ENCODE data around the gene UAP1.
A peak's percentile ranks its signal among the peaks of the same experiment; 100 is the strongest.

Gene UAP1

DNA sequence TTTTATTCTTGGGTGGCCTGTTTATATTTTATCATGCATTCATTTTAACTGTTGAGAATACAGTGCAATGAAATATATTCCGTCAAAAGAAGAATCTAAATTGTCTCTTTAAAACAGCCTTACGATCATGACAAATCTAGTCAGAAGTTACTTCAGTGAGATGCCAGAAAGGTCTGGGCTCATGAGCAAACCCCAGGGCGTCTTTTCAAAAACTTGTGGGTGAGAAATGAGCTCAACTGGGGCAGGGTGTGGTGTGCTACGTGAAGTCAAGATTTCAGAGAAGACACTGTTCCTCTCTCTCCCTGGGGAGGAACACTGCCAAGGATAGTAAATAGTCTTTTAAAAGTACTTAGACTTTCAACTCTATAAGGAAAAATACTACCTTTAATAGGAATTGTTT is 13.4 kb upstream of the UAP1 start:
- Histone ChIP-seq H3K27ac (ENCODE audit: insufficient read depth, low read depth, low read length, poor library complexity, severe bottlenecking) (no peak overlapping the region), H3K4me3 (ENCODE audit: insufficient read depth, low read depth, low read length) (no peak overlapping the region), H3K27me3 (ENCODE audit: control insufficient read depth, insufficient read depth, low read length, poor library complexity, severe bottlenecking) (no peaks in the 10 kb centered on the region), H3K9me3 (ENCODE audit: control insufficient read depth, low read length) (no peaks in the 10 kb centered on the region), H3K4me1 (ENCODE audit: control insufficient read depth, insufficient read depth, low read length) (no peaks in the 10 kb centered on the region), H3K36me3 (ENCODE audit: control insufficient read depth, insufficient read depth, low read length) (no peaks in the 10 kb centered on the region)
- WGBS, 2 experiments: 91 to 92% methylated on average over 4 of the region's 4 CpGs

DNA sequence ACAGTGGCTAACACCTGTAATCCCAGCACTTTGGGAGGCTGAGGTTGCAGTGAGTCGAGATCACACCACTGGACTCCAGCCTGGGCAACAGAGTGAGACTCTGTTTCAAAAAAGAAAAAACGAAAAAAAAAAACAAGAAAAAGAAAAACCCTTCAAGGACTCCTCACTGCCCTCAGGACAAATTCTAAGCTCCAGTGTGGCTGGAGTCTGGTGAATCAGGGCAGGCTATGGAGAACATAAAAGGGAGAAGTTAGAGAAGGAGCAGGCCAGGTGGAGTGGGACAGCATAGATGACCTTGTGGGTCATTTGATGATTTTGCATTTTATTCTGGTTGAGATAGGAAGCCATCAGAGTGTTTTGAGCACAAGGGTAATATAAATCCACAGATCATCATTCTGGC is 12.5 kb upstream of the UAP1 start:
- Histone ChIP-seq H3K36me3 (ENCODE audit: control insufficient read depth, insufficient read depth, low read length) (no peaks in the 10 kb centered on the region), H3K27me3 (ENCODE audit: control insufficient read depth, insufficient read depth, low read length, poor library complexity, severe bottlenecking) (no peaks in the 10 kb centered on the region), H3K4me3 (ENCODE audit: insufficient read depth, low read depth, low read length) (no peak overlapping the region), H3K27ac (ENCODE audit: insufficient read depth, low read depth, low read length, poor library complexity, severe bottlenecking) (no peak overlapping the region), H3K4me1 (ENCODE audit: control insufficient read depth, insufficient read depth, low read length) (no peaks in the 10 kb centered on the region), H3K9me3 (ENCODE audit: control insufficient read depth, low read length) (no peaks in the 10 kb centered on the region)
- 81 to 84% methylated on average over 2 of the region's 2 CpGs for WGBS, 2 experiments

DNA sequence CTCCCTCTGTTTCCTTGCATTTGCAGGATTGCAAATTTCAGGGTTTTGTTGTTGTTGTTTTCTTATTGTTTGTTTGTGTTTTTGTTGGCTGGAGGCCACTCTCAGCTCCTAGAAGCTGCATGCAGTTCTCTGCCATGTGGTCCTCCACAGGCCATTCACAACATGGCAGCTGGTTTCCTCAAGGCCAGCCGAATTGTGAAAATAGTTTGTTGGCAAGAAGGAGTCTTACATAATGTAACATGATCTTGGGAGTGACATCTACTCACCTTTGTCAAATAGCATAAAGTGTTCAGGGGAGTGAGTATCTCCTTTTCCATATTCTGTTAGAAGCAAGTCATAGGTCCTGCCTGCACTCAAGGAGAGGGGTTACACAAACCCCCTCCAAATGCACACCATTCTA is 10.6 kb upstream of the UAP1 start:
- Histone ChIP-seq H3K9me3 (ENCODE audit: control insufficient read depth, low read length) (no peaks in the 10 kb centered on the region), H3K4me3 (ENCODE audit: insufficient read depth, low read depth, low read length) (no peak overlapping the region), H3K4me1 (ENCODE audit: control insufficient read depth, insufficient read depth, low read length) (no peaks in the 10 kb centered on the region), H3K27ac (ENCODE audit: insufficient read depth, low read depth, low read length, poor library complexity, severe bottlenecking) (no peak overlapping the region), H3K36me3 (ENCODE audit: control insufficient read depth, insufficient read depth, low read length) (no peaks in the 10 kb centered on the region), H3K27me3 (ENCODE audit: control insufficient read depth, insufficient read depth, low read length, poor library complexity, severe bottlenecking) (no peaks in the 10 kb centered on the region)
- WGBS, 2 experiments: 78 to 94% methylated on average over 1 of the region's 1 CpG

DNA sequence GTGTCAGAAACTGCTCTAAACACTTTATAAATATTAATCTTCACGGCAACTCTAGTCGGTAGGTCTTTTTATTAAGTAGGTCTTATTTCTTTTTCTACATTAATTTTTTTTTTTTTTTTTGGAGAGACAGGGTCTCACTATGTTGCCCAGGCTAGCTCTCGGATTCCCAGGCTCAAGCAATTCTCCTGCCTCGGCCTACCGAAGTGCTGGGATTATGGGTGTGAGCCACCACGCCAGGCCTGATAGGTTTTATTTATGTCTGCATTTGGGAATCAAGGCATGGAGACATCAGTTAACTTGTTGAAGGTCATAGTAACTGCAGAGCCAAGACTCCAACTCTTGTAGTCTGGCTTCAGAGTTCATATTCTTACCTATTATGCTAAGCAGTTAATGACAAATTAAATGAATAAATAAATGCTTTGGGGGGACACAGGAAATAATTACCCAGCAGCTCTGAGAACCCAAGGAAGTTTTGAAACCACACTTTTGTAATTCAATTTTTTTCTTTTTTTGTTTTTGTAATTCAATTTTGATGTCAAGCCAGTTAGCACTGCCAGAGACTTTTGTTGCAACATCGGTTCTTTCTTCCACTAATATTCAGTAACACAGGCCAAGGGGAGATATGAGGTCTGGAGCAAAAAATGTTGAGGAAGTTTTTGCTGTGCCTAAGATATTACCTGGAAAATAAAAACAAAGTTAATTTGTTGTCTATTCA is 9.4 kb upstream of the UAP1 start:
- no peaks in the 10 kb centered on the region for H3K27me3 ChIP-seq (ENCODE audit: control insufficient read depth, insufficient read depth, low read length, poor library complexity, severe bottlenecking)
- no peaks in the 10 kb centered on the region for H3K36me3 ChIP-seq (ENCODE audit: control insufficient read depth, insufficient read depth, low read length)
- 90 to 98% methylated on average over 4 to 6 of the region's 7 CpGs for WGBS, 2 experiments
- H3K4me3 ChIP-seq (ENCODE audit: insufficient read depth, low read depth, low read length): no peak overlapping the region
- H3K9me3 ChIP-seq (ENCODE audit: control insufficient read depth, low read length): no peaks in the 10 kb centered on the region
- no peaks in the 10 kb centered on the region for H3K4me1 ChIP-seq (ENCODE audit: control insufficient read depth, insufficient read depth, low read length)
- H3K27ac ChIP-seq (ENCODE audit: insufficient read depth, low read depth, low read length, poor library complexity, severe bottlenecking): no peak overlapping the region

DNA sequence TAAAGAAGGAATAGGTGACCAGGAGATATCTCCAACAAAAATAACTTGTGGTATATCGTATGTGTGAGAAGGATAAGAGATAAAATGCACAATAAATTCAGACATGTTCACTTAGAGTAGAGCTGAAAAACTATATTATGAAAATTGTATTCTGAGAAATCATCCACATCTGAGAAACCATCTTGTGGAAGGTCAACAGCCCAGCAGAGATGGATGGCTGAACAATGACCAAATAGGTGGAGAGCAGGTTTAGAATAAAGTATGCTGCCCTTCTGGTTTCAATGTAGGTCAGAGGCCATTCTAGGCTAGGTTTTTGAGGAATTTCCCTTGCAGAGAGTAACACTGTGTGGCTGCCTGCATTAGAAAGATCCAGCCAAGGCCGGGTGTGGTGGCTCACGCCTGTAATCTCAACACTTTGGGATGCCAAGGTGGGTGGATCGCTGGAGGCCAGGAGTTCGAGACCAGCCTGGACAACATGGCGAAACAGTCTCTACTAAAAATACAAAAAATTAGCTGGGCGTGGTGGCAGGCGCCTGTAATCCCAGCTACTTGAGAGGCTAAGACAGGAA is 8.8 kb upstream of the UAP1 start:
- H3K27me3 ChIP-seq (ENCODE audit: control insufficient read depth, insufficient read depth, low read length, poor library complexity, severe bottlenecking): no peaks in the 10 kb centered on the region
- no peaks in the 10 kb centered on the region for H3K4me1 ChIP-seq (ENCODE audit: control insufficient read depth, insufficient read depth, low read length)
- no peaks in the 10 kb centered on the region for H3K9me3 ChIP-seq (ENCODE audit: control insufficient read depth, low read length)
- no peak overlapping the region for H3K27ac ChIP-seq (ENCODE audit: insufficient read depth, low read depth, low read length, poor library complexity, severe bottlenecking)
- WGBS, 2 experiments: 91 to 93% methylated on average over 7 to 8 of the region's 8 CpGs
- H3K4me3 ChIP-seq (ENCODE audit: insufficient read depth, low read depth, low read length): no peak overlapping the region
- no peaks in the 10 kb centered on the region for H3K36me3 ChIP-seq (ENCODE audit: control insufficient read depth, insufficient read depth, low read length)

DNA sequence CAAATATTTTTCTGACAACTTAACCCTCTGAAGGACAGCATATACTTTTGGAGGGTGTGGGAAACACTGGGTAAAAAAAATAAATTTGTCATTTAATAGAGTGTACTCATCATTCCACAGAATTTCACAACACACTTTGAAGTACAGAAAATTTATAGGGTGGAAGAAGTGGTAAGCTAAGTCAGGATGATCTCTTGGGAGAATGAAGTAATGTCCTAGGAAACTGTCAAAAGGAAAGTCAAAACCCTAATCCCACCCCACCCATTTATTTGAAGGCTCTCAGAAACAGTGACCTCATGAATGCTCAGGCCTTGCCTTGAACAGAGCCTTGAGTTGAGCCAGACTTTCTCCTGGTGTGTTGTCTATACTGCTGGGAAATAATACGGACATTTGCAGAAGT is 7.3 kb upstream of the UAP1 start:
- no peaks in the 10 kb centered on the region for H3K27me3 ChIP-seq (ENCODE audit: control insufficient read depth, insufficient read depth, low read length, poor library complexity, severe bottlenecking)
- no peaks in the 10 kb centered on the region for H3K36me3 ChIP-seq (ENCODE audit: control insufficient read depth, insufficient read depth, low read length)
- no peaks in the 10 kb centered on the region for H3K4me1 ChIP-seq (ENCODE audit: control insufficient read depth, insufficient read depth, low read length)
- no peak overlapping the region for H3K27ac ChIP-seq (ENCODE audit: insufficient read depth, low read depth, low read length, poor library complexity, severe bottlenecking)
- H3K9me3 ChIP-seq (ENCODE audit: control insufficient read depth, low read length): no peaks in the 10 kb centered on the region
- 92 to 95% methylated on average over 1 of the region's 1 CpG for WGBS, 2 experiments
- no peak overlapping the region for H3K4me3 ChIP-seq (ENCODE audit: insufficient read depth, low read depth, low read length)

DNA sequence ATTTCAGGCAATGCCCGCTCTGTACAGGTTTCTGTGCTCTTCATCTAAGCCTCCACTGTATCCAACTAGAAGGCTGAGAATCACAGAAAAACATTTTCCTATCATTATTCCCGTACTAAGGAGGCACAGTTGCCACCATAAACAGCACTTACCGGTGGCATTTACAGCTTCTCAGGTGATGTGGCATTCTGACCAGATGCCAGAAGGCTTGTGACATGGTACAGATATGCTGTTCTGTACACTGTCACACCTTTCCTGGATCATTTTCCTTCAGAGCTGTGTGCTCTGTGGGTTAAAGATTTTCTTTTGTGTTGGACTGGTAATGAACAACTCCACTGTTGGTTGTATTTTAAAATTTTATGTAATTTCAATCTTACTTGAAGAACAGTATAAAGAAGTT is 4.0 kb upstream of the UAP1 start:
- Histone ChIP-seq H3K9me3 (ENCODE audit: control insufficient read depth, low read length) (no peaks in the 10 kb centered on the region), H3K4me1 (ENCODE audit: control insufficient read depth, insufficient read depth, low read length) (no peaks in the 10 kb centered on the region), H3K27ac (ENCODE audit: insufficient read depth, low read depth, low read length, poor library complexity, severe bottlenecking) (no peak overlapping the region), H3K4me3 (ENCODE audit: insufficient read depth, low read depth, low read length) (no peak overlapping the region), H3K36me3 (ENCODE audit: control insufficient read depth, insufficient read depth, low read length) (no peaks in the 10 kb centered on the region), H3K27me3 (ENCODE audit: control insufficient read depth, insufficient read depth, low read length, poor library complexity, severe bottlenecking) (peaks cover 6% of the 10 kb centered on the region)
- WGBS, 2 experiments: 90 to 93% methylated on average over 3 of the region's 3 CpGs

DNA sequence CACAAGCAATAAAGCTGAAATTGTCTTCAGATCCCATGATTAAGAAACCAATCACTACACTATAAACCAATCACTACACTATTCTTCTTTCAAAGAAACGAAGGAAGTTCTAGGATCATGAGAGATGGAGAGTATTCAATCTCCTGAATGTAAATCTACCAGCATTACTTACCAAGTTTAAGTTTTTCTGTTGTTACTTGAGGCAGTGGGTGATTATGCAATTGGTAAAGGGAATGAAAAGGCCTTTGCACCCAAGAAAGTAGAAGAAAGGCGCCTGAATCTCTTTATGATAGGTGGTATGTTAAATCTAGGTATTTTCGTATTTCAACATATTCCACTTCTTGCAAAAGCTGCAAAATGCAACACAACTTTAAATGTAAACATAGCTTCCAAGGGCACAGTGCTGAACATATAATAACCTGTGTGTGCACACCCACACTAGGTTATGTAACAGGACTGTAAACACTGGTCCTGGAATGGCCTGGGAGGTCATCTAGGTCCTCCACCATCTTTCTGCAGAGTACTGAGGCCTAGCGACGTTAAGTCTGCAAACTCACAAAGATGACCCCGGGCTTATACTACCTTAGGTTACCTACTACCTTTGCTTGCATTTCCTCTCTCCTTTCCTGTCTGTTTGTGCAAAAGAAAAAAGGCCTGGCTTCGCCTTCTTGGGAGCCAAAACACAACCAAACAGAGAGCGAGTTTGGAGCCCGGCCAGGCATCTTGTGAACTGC is 1.1 kb upstream of the UAP1 start:
- Histone ChIP-seq H3K27me3 (ENCODE audit: control insufficient read depth, insufficient read depth, low read length, poor library complexity, severe bottlenecking) (peaks cover 6% of the 10 kb centered on the region), H3K4me1 (ENCODE audit: control insufficient read depth, insufficient read depth, low read length) (no peaks in the 10 kb centered on the region), H3K4me3 (ENCODE audit: insufficient read depth, low read depth, low read length) (peak overlapping the region; percentile 76), H3K36me3 (ENCODE audit: control insufficient read depth, insufficient read depth, low read length) (no peaks in the 10 kb centered on the region), H3K9me3 (ENCODE audit: control insufficient read depth, low read length) (no peaks in the 10 kb centered on the region), H3K27ac (ENCODE audit: insufficient read depth, low read depth, low read length, poor library complexity, severe bottlenecking) (no peak overlapping the region)
- WGBS, 2 experiments: 57 to 63% methylated on average over 6 to 9 of the region's 9 CpGs

DNA sequence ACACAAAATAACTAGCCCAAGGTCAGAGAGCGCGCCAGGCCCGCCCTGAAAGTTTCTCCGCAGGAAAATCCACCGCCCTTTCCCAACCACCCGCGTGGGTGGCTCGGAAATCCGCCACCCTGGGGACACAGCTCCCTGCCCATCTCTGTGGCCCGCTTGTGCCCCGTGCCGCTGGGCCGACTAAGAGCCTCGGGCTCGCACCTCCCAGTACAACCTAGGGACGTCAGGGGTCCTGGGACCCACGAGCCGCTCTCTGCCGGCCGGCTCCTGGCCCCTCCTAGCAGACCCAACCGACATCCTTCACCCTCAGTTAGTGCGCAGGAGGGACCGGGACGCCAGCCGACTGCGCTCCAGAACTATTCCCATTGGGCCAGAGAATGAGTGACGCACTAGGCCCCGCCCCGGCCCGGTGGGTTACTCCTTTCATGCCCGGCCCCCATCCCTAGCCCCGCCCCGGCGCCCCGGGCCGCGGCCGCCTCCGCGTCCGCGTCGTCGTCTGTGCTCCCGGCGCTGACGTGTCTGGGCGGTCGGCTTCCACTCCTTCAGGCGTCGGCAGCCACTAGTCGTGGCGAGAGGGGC is 396 bp upstream of the UAP1 start:
- H3K27me3 ChIP-seq (ENCODE audit: control insufficient read depth, insufficient read depth, low read length, poor library complexity, severe bottlenecking): peaks cover 6% of the 10 kb centered on the region
- H3K4me1 ChIP-seq (ENCODE audit: control insufficient read depth, insufficient read depth, low read length): no peaks in the 10 kb centered on the region
- H3K9me3 ChIP-seq (ENCODE audit: control insufficient read depth, low read length): no peaks in the 10 kb centered on the region
- H3K4me3 ChIP-seq (ENCODE audit: insufficient read depth, low read depth, low read length): peak overlapping the region; percentile 76
- peak overlapping the region; percentile 8 for H3K27ac ChIP-seq (ENCODE audit: insufficient read depth, low read depth, low read length, poor library complexity, severe bottlenecking)
- H3K36me3 ChIP-seq (ENCODE audit: control insufficient read depth, insufficient read depth, low read length): no peaks in the 10 kb centered on the region
- 1% methylated on average over 53 of the region's 53 CpGs for WGBS, 2 experiments

DNA sequence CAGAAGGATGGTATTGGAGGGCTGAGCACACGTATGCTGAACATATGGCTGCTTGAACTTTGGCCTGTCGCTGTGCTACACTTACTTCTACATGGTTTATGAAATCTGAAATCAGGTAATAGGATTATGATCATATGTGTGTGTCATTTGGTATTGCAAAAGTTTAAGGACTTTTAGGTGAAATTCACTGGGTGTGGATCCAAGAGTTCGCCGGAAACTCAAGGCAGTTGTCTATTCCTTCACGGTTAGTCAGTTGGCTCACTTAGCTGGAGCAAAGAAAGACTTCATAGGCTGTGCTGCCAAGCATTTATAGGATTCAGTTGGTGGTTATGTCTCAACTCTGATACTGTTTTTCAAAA is 927 bp downstream of the UAP1 start:
- H3K4me3 ChIP-seq (ENCODE audit: insufficient read depth, low read depth, low read length): peak overlapping the region; percentile 76
- peaks cover 6% of the 10 kb centered on the region for H3K27me3 ChIP-seq (ENCODE audit: control insufficient read depth, insufficient read depth, low read length, poor library complexity, severe bottlenecking)
- no peaks in the 10 kb centered on the region for H3K9me3 ChIP-seq (ENCODE audit: control insufficient read depth, low read length)
- 85 to 89% methylated on average over 5 of the region's 5 CpGs for WGBS, 2 experiments
- H3K36me3 ChIP-seq (ENCODE audit: control insufficient read depth, insufficient read depth, low read length): no peaks in the 10 kb centered on the region
- no peak overlapping the region for H3K27ac ChIP-seq (ENCODE audit: insufficient read depth, low read depth, low read length, poor library complexity, severe bottlenecking)
- no peaks in the 10 kb centered on the region for H3K4me1 ChIP-seq (ENCODE audit: control insufficient read depth, insufficient read depth, low read length)
